OCI-LY1 (cell line): Measurements from ENCODE around the gene MTMR3.
A peak's percentile ranks its signal among the peaks of the same experiment; 100 is the strongest.

ENCODE experiments used
- H2AFZ ChIP-seq: fragments of 200-600 bp; sonication (generic), shearing (Covaris generic); 2 replicates; pipeline ENCODE4 v1.6.0; 2014; ENCODE audit warnings: antibody characterized with exemption, mild to moderate bottlenecking, low read length
- H3F3A ChIP-seq: fragments of 200-600 bp; sonication (generic), shearing (Covaris generic); 2 replicates; pipeline ENCODE4 v1.6.0; 2014; ENCODE audit warnings: mild to moderate bottlenecking, antibody characterized with exemption, low read length, moderate library complexity; ENCODE audit not compliant: insufficient read depth
- H3K27ac ChIP-seq: fragments of 200-600 bp; sonication (generic); 2 replicates; pipeline ENCODE4 v1.5.1; 2014; ENCODE audit warnings: low read length, mixed run types, mild to moderate bottlenecking, low read depth; ENCODE audit not compliant: poor library complexity, severe bottlenecking
- H3K27me3 ChIP-seq: fragments of 200-600 bp; sonication (generic); 2 replicates; pipeline ENCODE4 v1.6.0; 2014; ENCODE audit warnings: antibody characterized with exemption, mild to moderate bottlenecking, low read length, moderate library complexity; ENCODE audit not compliant: insufficient read depth
- H3K36me3 ChIP-seq: fragments of 200-600 bp; sonication (generic); 2 replicates; pipeline ENCODE4 v1.6.1; 2014; ENCODE audit warnings: mild to moderate bottlenecking, antibody characterized with exemption, low read length, moderate library complexity, mixed read lengths; ENCODE audit not compliant: insufficient read depth
- H3K4me1 ChIP-seq: fragments of 200-600 bp; sonication (generic); 2 replicates; pipeline ENCODE4 v1.5.1; 2014; ENCODE audit warnings: mild to moderate bottlenecking, low read length, moderate library complexity; ENCODE audit not compliant: insufficient read depth, severe bottlenecking
- H3K4me2 ChIP-seq: fragments of 200-600 bp; sonication (generic), shearing (Covaris generic); 2 replicates; pipeline ENCODE4 v1.6.1; 2014; ENCODE audit warnings: low read length
- H3K4me3 ChIP-seq: fragments of 200-600 bp; sonication (generic); 2 replicates; pipeline ENCODE4 v1.5.1; 2014; ENCODE audit warnings: low read length, low read depth, mild to moderate bottlenecking, mixed read lengths; ENCODE audit not compliant: poor library complexity, severe bottlenecking
- H3K79me2 ChIP-seq: fragments of 200-600 bp; shearing (Covaris generic); 2 replicates; pipeline ENCODE4 v1.6.1; 2016; ENCODE audit warnings: mixed run types, low read length, mixed read lengths; ENCODE audit not compliant: insufficient read depth
- H3K9ac ChIP-seq: fragments of 200-600 bp; sonication (generic), shearing (Covaris generic); 2 replicates; pipeline ENCODE4 v1.6.1; 2014; ENCODE audit warnings: mild to moderate bottlenecking, low read length, mixed read lengths
- H3K9me2 ChIP-seq: fragments of 200-600 bp; sonication (generic), shearing (Covaris generic); 2 replicates; pipeline ENCODE4 v1.6.1; 2014; ENCODE audit warnings: low read depth, mild to moderate bottlenecking, low read length, mixed read lengths
- H3K9me3 ChIP-seq: fragments of 200-600 bp; shearing (Covaris generic); 2 replicates; pipeline ENCODE4 v1.6.1; 2014; ENCODE audit warnings: low read length, mixed read lengths
- H4K20me1 ChIP-seq: fragments of 200-600 bp; sonication (generic), shearing (Covaris generic); 2 replicates; pipeline ENCODE4 v1.6.0; 2016; ENCODE audit warnings: mild to moderate bottlenecking, low read length; ENCODE audit not compliant: insufficient read depth
- EZH2 ChIP-seq: fragments of 200-600 bp; sonication (generic), shearing (Covaris generic); IDR thresholded peaks from 2 replicates; pipeline ENCODE4 v1.8.0; 2017; ENCODE audit warnings: borderline replicate concordance, mixed run types, mild to moderate bottlenecking, antibody characterized with exemption, low read length, moderate library complexity, mixed read lengths
- TF ChIP-seq, protein P1 (sequence below): fragments of 200-600 bp; sonication (generic), shearing (Covaris generic); IDR thresholded peaks from 2 replicates; pipeline ENCODE4 v1.5.1; 2017; ENCODE audit warnings: mild to moderate bottlenecking, antibody characterized with exemption, low read length, moderate library complexity, mixed read lengths

The MTMR3 gene

GRCh38 chr22:30004101-30004500, 121.1 kb downstream of the MTMR3 start:
- H3F3A ChIP-seq = no peaks in the 10 kb centered on the region
- H3K27ac ChIP-seq = no peak overlapping the region
- peaks cover 3% of the 10 kb centered on the region; the same call in 1 of the 2 replicates for H3K36me3 ChIP-seq
- H3K4me1 ChIP-seq = no peaks in the 10 kb centered on the region
- no peaks in the 10 kb centered on the region for H3K9me3 ChIP-seq
- TF ChIP-seq, protein P1, sequence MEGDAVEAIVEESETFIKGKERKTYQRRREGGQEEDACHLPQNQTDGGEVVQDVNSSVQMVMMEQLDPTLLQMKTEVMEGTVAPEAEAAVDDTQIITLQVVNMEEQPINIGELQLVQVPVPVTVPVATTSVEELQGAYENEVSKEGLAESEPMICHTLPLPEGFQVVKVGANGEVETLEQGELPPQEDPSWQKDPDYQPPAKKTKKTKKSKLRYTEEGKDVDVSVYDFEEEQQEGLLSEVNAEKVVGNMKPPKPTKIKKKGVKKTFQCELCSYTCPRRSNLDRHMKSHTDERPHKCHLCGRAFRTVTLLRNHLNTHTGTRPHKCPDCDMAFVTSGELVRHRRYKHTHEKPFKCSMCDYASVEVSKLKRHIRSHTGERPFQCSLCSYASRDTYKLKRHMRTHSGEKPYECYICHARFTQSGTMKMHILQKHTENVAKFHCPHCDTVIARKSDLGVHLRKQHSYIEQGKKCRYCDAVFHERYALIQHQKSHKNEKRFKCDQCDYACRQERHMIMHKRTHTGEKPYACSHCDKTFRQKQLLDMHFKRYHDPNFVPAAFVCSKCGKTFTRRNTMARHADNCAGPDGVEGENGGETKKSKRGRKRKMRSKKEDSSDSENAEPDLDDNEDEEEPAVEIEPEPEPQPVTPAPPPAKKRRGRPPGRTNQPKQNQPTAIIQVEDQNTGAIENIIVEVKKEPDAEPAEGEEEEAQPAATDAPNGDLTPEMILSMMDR = no peak
- TF ChIP-seq EZH2 = no peak
- no peak overlapping the region for H2AFZ ChIP-seq
- no peaks in the 10 kb centered on the region for H4K20me1 ChIP-seq
- H3K9ac ChIP-seq = no peak overlapping the region
- no peaks in the 10 kb centered on the region for H3K27me3 ChIP-seq
- H3K4me2 ChIP-seq = no peak overlapping the region
- H3K79me2 ChIP-seq = no peaks in the 10 kb centered on the region
- H3K4me3 ChIP-seq = no peak overlapping the region
- H3K9me2 ChIP-seq = no peaks in the 10 kb centered on the region

DNA sequence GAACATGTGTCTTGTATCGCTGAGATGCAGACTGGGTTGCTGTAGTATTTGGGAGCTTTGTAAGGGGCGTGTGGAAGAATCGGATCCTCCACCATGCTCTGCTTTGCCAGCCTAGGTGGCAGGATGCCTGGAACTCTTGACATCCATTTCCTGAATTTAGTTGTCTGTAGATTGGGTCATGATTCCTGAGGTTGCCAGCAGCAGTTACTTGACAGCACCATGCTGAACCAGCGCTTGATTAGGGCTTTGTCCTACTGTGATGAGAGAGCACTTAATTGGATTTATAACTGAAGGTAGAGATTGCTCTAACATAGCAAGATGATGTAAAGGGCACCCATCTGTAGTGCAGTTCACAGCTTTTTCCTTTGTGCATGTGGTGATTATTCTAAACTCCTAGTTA, 121.7 kb downstream of the MTMR3 start:
- H3K9ac ChIP-seq = no peak overlapping the region
- no peak overlapping the region for H3K27ac ChIP-seq
- H3K27me3 ChIP-seq = no peaks in the 10 kb centered on the region
- H3K4me2 ChIP-seq = no peak overlapping the region
- no peaks in the 10 kb centered on the region; the same call in 1 of the 2 replicates for H3K36me3 ChIP-seq
- no peaks in the 10 kb centered on the region for H4K20me1 ChIP-seq
- H3K9me2 ChIP-seq = no peaks in the 10 kb centered on the region
- no peaks in the 10 kb centered on the region for H3F3A ChIP-seq
- H3K79me2 ChIP-seq = no peaks in the 10 kb centered on the region
- H3K9me3 ChIP-seq = no peaks in the 10 kb centered on the region
- TF ChIP-seq EZH2 = no peak
- TF ChIP-seq, protein P1 = no peak
- H3K4me3 ChIP-seq = no peak overlapping the region
- H2AFZ ChIP-seq = no peak overlapping the region
- no peaks in the 10 kb centered on the region for H3K4me1 ChIP-seq

DNA sequence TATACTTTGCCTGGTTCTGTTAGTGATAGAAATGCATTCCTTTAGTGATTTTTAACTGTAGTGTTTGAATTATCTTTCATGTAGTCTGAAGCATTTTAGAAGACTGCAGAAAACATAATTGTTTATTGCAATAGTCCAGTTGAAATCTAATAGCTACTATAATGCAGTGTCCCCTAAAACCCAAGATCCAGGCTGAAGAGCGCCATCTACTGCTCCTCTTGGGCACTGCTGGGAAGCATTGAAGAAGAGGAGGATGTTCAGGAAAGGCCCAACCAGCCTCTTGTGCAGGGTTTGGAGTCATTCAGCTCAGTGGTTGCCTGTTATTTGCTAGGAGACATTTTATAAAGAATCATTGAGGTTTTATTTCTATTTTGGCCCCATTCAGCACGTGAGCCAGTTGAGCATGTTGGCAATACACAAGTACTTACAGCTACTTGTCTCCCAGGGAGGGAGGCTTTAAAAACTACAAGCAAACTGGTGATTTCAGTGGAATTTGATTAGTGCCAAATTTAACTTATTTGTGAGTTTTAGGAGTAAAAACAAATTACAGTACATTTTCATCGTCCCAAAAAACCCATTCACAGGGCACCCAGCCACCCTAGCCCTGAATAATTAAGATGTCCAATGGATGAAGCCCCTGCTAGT, 122.4 kb downstream of the MTMR3 start:
- H3K27ac ChIP-seq = no peak overlapping the region
- TF ChIP-seq EZH2 = no peak
- TF ChIP-seq, protein P1 = peak; percentile 99

More for the DNA sequence above, 122.4 kb downstream of the MTMR3 start:
- Histone ChIP-seq H3K9me2 (no peaks in the 10 kb centered on the region), H2AFZ (no peak overlapping the region), H3K4me3 (no peak overlapping the region), H4K20me1 (no peaks in the 10 kb centered on the region), H3K27me3 (no peaks in the 10 kb centered on the region), H3K4me2 (no peak overlapping the region), H3F3A (no peaks in the 10 kb centered on the region), H3K79me2 (no peaks in the 10 kb centered on the region), H3K36me3 (no peaks in the 10 kb centered on the region; the same call in 1 of the 2 replicates), H3K9ac (no peak overlapping the region), H3K9me3 (no peaks in the 10 kb centered on the region), H3K4me1 (no peaks in the 10 kb centered on the region)
